HepG2 (cell line): ENCODE data around the gene NUTM2D. TPM values are rescaled to one million over a fixed set of nuclear protein-coding genes. Genes with fewer than 3 reads are reported as not detected.
"Not testable (repeated sequence)": the region's sequence is repeated elsewhere in the genome, so short reads cannot be mapped to it uniquely, and the experiment has no call there.

Source experiments
- ATAC-seq: fragments of 200-7000 bp; cut with Tn5 transposase; 3 replicates; pipeline ENCODE4 v1.9.1; 2020; ENCODE audit warnings: mild to moderate bottlenecking, moderate library complexity
- BruUV-seq: library from RNA; stranded (reverse); fragments of 400-500 nt; replicated peaks from 2 replicates; lab custom pipeline; 2021; lab: Mats Ljungman, UMichigan
- CTCF ChIA-PET: fragments of 300-600 bp; formaldehyde crosslinking; extraction: SDS; loops from one replicate; lab custom pipeline; 2021; ENCODE audit warnings: low total read pairs, inconsistent platforms, low intra/inter-chr PET ratio; lab: Yijun Ruan, JAX
- POLR2A ChIA-PET: fragments of 350-600 bp; sonication (Branson Sonifier 250); formaldehyde crosslinking; loops from one replicate; lab custom pipeline; 2020; ENCODE audit warnings: antibody characterized with exemption, inconsistent platforms; lab: Yijun Ruan, JAX
- DNase-seq: peaks from one replicate; pipeline ENCODE4 v3.0.0-alpha.2; 2015; ENCODE audit warnings: low spot score
- FAIRE-seq: peaks from 3 replicates; lab custom pipeline; 2011; peaks lifted over from hg19 to GRCh38; lab: Jason Lieb, UNC
- H2AFZ ChIP-seq: one replicate; pipeline ENCODE4 v1.6.1; 2011; ENCODE audit warnings: low read length, inconsistent platforms
- H3K27ac ChIP-seq: fragments of 300-600 bp; 3 replicates; pipeline ENCODE4 v1.8.0; 2011; ENCODE audit warnings: mixed run types, mild to moderate bottlenecking, mixed read lengths, low read length, inconsistent platforms; ENCODE audit not compliant: insufficient read depth; ENCODE audit errors: extremely low read length
- H3K27me3 ChIP-seq, 2 experiments: fragments of 200-600 bp in 1 of 2; 2 replicates in 1 of 2; 3 replicates in 1 of 2; pipeline versions ENCODE4 v1.6.0 to v1.8.0; 2011; ENCODE audit warnings: low read length in 2 of 2, mild to moderate bottlenecking in 2 of 2, moderate library complexity in 2 of 2, inconsistent platforms in 1 of 2; ENCODE audit not compliant: insufficient read depth in 2 of 2, control insufficient read depth in 1 of 2
- H3K36me3 ChIP-seq, 2 experiments: fragments of 200-600 bp in 1 of 2; replicated peaks in 1 of 2; 2 replicates in 1 of 2; 3 replicates in 1 of 2; pipeline versions ENCODE4 v1.5.1 to v1.8.0; 2011; ENCODE audit warnings: low read length in 2 of 2, inconsistent platforms in 1 of 2; ENCODE audit not compliant: insufficient read depth in 2 of 2, control insufficient read depth in 1 of 2
- H3K4me1 ChIP-seq: 2 replicates; pipeline ENCODE4 v1.5.1; 2012; ENCODE audit warnings: low read length, inconsistent platforms; ENCODE audit not compliant: insufficient read depth
- H3K4me2 ChIP-seq: 2 replicates; pipeline ENCODE4 v1.6.0; 2011; ENCODE audit warnings: low read depth, low read length, inconsistent platforms
- H3K4me3 ChIP-seq, 3 experiments: fragments of 200-600 bp in 1 of 3; sonication (generic), shearing (Covaris generic) in 1 of 3; replicated peaks in 1 of 3; 2 replicates each; pipeline ENCODE4 v1.5.1; 2011 to 2016; ENCODE audit warnings: low read length in 3 of 3, inconsistent platforms in 2 of 3, low read depth in 2 of 3, mild to moderate bottlenecking in 2 of 3, control low read depth in 1 of 3, mixed read lengths in 1 of 3; ENCODE audit not compliant: insufficient read depth in 1 of 3
- H3K79me2 ChIP-seq: one replicate; pipeline ENCODE4 v1.6.1; 2011; ENCODE audit warnings: low read length, inconsistent platforms; ENCODE audit not compliant: insufficient read depth
- H3K9ac ChIP-seq: 2 replicates; pipeline ENCODE4 v1.6.0; 2011; ENCODE audit warnings: mild to moderate bottlenecking, low read depth, low read length, inconsistent platforms; ENCODE audit not compliant: insufficient read depth
- H3K9me3 ChIP-seq: 2 replicates; pipeline ENCODE4 v1.5.1; 2012; ENCODE audit warnings: mild to moderate bottlenecking, low read length
- H4K20me1 ChIP-seq: 2 replicates; pipeline ENCODE4 v1.6.0; 2011; ENCODE audit warnings: inconsistent platforms, mild to moderate bottlenecking, low read length, moderate library complexity; ENCODE audit not compliant: insufficient read depth
- WGBS: methylation state at CpG from one replicate; pipeline ENCODE4 v1.1.6; 2017; ENCODE audit warnings: low lambda C conversion rate; 5-methylcytosine and 5-hydroxymethylcytosine counted together
- in situ Hi-C: cut with HindIII; loops from 2 replicates; pipeline ENCODE4 v1.10.0; 2017; ENCODE audit warnings: low pct_unique_long_range_greater_than_20kb; ENCODE audit not compliant: extremely low pct_ligation_motif_present
- intact Hi-C: fragments of 100-400 bp; cut with micrococcal nuclease; formaldehyde crosslinking; loops from one replicate; pipeline ENCODE4 v1.10.0; 2022; ENCODE audit not compliant: unreplicated experiment
- polyA plus RNA-seq, 8 experiments: library from polyadenylated mRNA; depleted of rRNA in 3 of 8; stranded (reverse) in 7 of 8; unstranded in 1 of 8; fragments of >200 nt; fragmentation: Illumina TruSeq in 4 of 8; extraction: Trizol in 4 of 8; gene quantifications; 2 replicates each; pipeline versions ENCODE4 v1.2.1 to v1.2.3, GENCODE V29; 2011 to 2016; ENCODE audit warnings: low read depth in 4 of 8, missing spikeins in 1 of 8, mixed read lengths in 1 of 8; ENCODE audit not compliant: insufficient read depth in 1 of 8
- total RNA-seq, 5 experiments: library from RNA; depleted of rRNA; stranded (reverse); fragments of >200 nt; fragmentation: Illumina TruSeq; extraction: Trizol; gene quantifications; 2 replicates each; pipeline ENCODE4 v1.2.3, GENCODE V29; 2016; ENCODE audit warnings: low read depth in 1 of 5

NUTM2D gene
- total and polyA plus RNA-seq, 2 of the 13 experiments (the other 11 are each of a cell fraction or from before 2014, with no cell fraction given): 2.1 to 3.3 TPM

DNA sequence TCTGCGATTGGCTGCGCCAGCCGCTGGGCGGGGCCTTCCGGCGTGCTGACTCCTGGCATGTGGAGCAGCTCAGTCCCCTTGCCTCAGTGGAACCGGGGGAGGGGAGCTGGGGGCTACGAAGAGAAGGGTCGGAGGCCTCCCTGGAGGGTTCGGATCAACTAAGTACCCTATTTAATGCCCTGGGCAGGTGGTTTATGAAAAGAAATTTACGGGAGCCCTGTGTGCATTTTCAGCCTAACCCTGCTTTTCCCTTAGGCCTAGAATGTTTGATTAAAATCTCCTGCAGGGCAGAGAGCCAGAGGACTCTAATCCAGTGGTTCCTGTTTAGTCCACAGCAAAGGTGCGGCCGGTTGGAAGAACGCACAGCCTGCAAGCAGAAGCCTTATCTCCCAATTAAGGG lies 33.8 kb downstream of the NUTM2D start:
- H3K27me3 ChIP-seq, FAIRE-seq, DNase-seq, H4K20me1 ChIP-seq, CTCF ChIA-PET, H3K4me2 ChIP-seq, POLR2A ChIA-PET, in situ Hi-C loops, ATAC-seq, H3K79me2 ChIP-seq, H3K4me1 ChIP-seq, H3K9ac ChIP-seq, H3K27ac ChIP-seq, H3K36me3 ChIP-seq, H3K4me3 ChIP-seq, BruUV-seq, intact Hi-C loops, H2AFZ ChIP-seq, H3K9me3 ChIP-seq: not testable (repeated sequence)
- WGBS: 67% methylated on average over 11 of the region's 14 CpGs

DNA sequence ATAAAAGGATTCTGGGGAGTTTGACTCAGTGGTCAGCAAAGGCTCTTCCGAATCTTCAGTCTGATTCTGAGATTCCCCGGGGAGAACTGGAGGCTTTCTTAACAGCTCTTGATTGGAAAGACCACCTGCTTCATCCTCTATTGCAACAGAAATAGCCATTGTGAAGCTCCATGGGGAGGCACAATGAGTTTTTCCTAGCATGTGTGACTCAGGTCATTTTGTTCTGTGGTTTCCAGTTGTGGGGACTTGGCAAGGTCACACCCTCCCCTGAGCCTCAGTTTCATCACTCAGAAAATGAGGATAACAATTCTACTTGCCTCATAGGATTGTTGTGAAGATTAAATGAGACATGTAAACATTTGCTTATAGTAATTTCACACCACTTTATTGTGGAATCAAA lies 38.7 kb downstream of the NUTM2D start:
- POLR2A ChIA-PET: not testable (repeated sequence)
- 17% methylated on average over 2 of the region's 2 CpGs for WGBS

DNA sequence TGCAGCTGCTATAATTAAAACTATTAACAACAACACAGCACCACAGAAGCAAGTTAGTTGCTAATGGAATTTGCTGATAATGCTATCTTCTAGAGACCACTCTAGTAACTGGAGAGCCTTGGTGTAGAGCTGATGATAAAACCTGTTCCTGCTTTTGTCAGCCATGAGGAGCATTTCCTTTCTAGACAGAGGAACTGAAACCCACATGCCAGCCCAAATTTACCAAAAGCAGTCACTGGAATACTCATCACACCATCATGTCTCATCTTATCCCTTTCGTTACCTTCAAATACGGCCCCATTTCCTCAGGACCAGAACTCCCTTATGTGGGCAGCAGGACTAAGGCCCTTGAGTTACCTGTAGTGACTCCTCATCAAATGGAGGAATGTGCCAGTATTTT lies 40.9 kb downstream of the NUTM2D start:
- H4K20me1 ChIP-seq, intact Hi-C loops: not testable (repeated sequence)

More for the DNA sequence above, 38.7 kb downstream of the NUTM2D start:
- H3K9ac ChIP-seq, in situ Hi-C loops, DNase-seq, intact Hi-C loops, BruUV-seq, H3K27ac ChIP-seq, H2AFZ ChIP-seq, H3K27me3 ChIP-seq, CTCF ChIA-PET, H3K4me2 ChIP-seq, H3K36me3 ChIP-seq, H4K20me1 ChIP-seq, H3K4me1 ChIP-seq, H3K9me3 ChIP-seq, ATAC-seq, H3K79me2 ChIP-seq, FAIRE-seq, H3K4me3 ChIP-seq: not testable (repeated sequence)

DNA sequence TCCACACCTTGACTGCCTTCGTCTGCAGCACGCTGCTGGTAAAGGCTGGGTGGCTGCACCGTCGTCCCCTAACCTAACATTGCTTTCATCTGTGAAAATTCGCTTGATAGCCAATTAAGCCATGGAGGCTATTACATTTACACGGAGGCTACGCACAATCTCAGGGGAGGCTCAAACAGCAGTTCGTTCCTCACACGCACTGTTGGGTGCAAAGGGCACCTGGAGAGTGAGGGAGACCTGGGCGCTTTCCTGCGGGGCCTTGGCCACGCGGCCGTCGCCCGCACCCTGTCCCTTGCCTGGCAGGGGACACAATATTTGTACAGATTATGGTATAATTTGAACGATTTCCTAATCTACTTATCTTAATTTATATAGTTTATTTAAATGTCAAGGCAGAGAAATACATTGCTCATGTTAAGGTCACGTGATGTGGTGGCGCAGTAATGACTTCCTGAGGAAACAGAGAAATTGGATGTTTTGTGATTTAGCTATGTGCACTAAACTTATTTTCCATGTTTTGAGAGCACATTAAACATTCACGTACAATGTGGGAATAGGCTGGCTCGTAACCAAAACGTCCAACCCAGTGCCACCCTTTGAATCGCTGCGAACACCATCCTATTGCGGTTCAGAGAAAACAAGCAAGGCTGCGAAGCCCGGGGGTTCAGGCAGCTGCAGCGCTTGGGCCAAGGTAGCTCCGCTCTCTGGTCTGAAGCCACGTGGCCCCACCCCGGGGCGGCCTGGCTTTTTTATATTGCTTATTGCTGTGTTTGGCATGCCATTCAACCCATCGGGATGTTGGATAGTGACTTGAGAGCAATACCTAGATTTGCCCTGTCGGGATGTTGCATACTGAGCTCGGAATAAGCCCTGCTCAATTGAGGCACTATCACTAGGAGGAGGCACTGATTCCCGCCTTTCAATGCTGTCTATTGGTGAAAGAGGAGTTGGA lies 50.2 kb downstream of the NUTM2D start:
- intact Hi-C loops, BruUV-seq, FAIRE-seq, in situ Hi-C loops, POLR2A ChIA-PET, DNase-seq, CTCF ChIA-PET, H4K20me1 ChIP-seq, H3K4me3 ChIP-seq, H3K36me3 ChIP-seq, H3K9ac ChIP-seq, H3K27ac ChIP-seq, H3K27me3 ChIP-seq, H3K79me2 ChIP-seq, H3K9me3 ChIP-seq, H2AFZ ChIP-seq, H3K4me1 ChIP-seq: not testable (repeated sequence)
- WGBS: 60% methylated on average over 36 of the region's 36 CpGs
- peak; percentile 67 for ATAC-seq
- H3K4me2 ChIP-seq: peak overlapping the region; percentile 12; the same call in 1 of the 2 replicates

More for the DNA sequence above, 40.9 kb downstream of the NUTM2D start:
- H3K4me2 ChIP-seq, H3K79me2 ChIP-seq, CTCF ChIA-PET, H3K27me3 ChIP-seq, DNase-seq, ATAC-seq, BruUV-seq, H3K4me1 ChIP-seq, H3K36me3 ChIP-seq, H3K27ac ChIP-seq, in situ Hi-C loops, H2AFZ ChIP-seq, H3K4me3 ChIP-seq, H3K9me3 ChIP-seq, H3K9ac ChIP-seq, POLR2A ChIA-PET, FAIRE-seq: not testable (repeated sequence)
- WGBS: 40% methylated on average over 2 of the region's 2 CpGs
